Glomerular visceral epithelial cell (primary cell): ENCODE measurements around the gene TRPV4.
"Not testable (repeated sequence)": the region's sequence is repeated elsewhere in the genome, so short reads cannot be mapped to it uniquely, and the experiment has no call there.

Experiments
- DNase-seq: peaks from one replicate; pipeline ENCODE4 v3.0.0-alpha.2; 2016; ENCODE audit errors: extremely low spot score

Gene TRPV4

GRCh38 chr12:109860977-109861376 is 27.8 kb upstream of the TRPV4 start:
- DNase-seq, result no peak

- no peak for DNase-seq
These were observed 25.6 kb upstream of the TRPV4 start for GRCh38 chr12:109858764-109859163.

GRCh38 chr12:109857715-109858114 is 24.5 kb upstream of the TRPV4 start:
- no peak for DNase-seq

- no peak for DNase-seq
These were observed 22.2 kb upstream of the TRPV4 start for GRCh38 chr12:109855377-109855776.

GRCh38 chr12:109850518-109850917 is 17.3 kb upstream of the TRPV4 start:
- DNase-seq, result not testable (repeated sequence)

- no peak for DNase-seq
These were observed 14.0 kb upstream of the TRPV4 start for GRCh38 chr12:109847142-109847735.

GRCh38 chr12:109845824-109846205 is 12.6 kb upstream of the TRPV4 start:
- no peak for DNase-seq

- DNase-seq, result peak; percentile 81
These were observed 12.0 kb upstream of the TRPV4 start for GRCh38 chr12:109844983-109845823.

- DNase-seq, result no peak
These were observed 10.9 kb upstream of the TRPV4 start for GRCh38 chr12:109844091-109844490.

GRCh38 chr12:109842021-109842420 is 8.8 kb upstream of the TRPV4 start:
- DNase-seq, result no peak

GRCh38 chr12:109841356-109841755 is 8.2 kb upstream of the TRPV4 start:
- DNase-seq, result no peak

- no peak for DNase-seq
These were observed 7.3 kb upstream of the TRPV4 start for GRCh38 chr12:109840305-109841074.

GRCh38 chr12:109839444-109839843 is 6.2 kb upstream of the TRPV4 start:
- no peak for DNase-seq

- DNase-seq, result no peak
These were observed 3.7 kb upstream of the TRPV4 start for GRCh38 chr12:109836916-109837315.

GRCh38 chr12:109835827-109836226 is 2.6 kb upstream of the TRPV4 start:
- no peak for DNase-seq

- no peak for DNase-seq
These were observed 474 bp downstream of the TRPV4 start for GRCh38 chr12:109832541-109833306.

GRCh38 chr12:109831929-109832328 is 1.3 kb downstream of the TRPV4 start:
- DNase-seq, result no peak

- no peak for DNase-seq
These were observed 1.8 kb downstream of the TRPV4 start for GRCh38 chr12:109831365-109831764.

GRCh38 chr12:109830718-109831117 is 2.5 kb downstream of the TRPV4 start:
- DNase-seq, result no peak

GRCh38 chr12:109830267-109830666 is 2.9 kb downstream of the TRPV4 start:
- DNase-seq, result no peak

- no peak for DNase-seq
These were observed 3.5 kb downstream of the TRPV4 start for GRCh38 chr12:109829667-109830066.
